Panc1 (cell line): Measurements from ENCODE around the gene SNX10. TPM values are rescaled to one million over a fixed set of nuclear protein-coding genes. Genes with fewer than 3 reads are reported as not detected.

Experiments
- ATAC-seq: fragments of 200-7000 bp; cut with Tn5 transposase; 2 replicates; pipeline ENCODE4 v1.9.1; 2020; ENCODE audit warnings: mild to moderate bottlenecking, moderate library complexity
- BruUV-seq: library from RNA; stranded (reverse); fragments of 400-500 nt; replicated peaks from 2 replicates; lab custom pipeline; 2021; lab: Mats Ljungman, UMichigan
- CTCF ChIA-PET: fragments of 300-600 bp; sonication (Branson Sonifier 250); formaldehyde crosslinking; loops from one replicate; lab custom pipeline; 2022; ENCODE audit warnings: antibody characterized with exemption; lab: Charles Lee
- POLR2A ChIA-PET: fragments of 300-600 bp; sonication (Branson Sonifier 250); formaldehyde crosslinking; loops from one replicate; lab custom pipeline; 2022; ENCODE audit warnings: antibody characterized with exemption; lab: Charles Lee
- DNase-seq: peaks from one replicate; pipeline ENCODE4 v3.0.0-alpha.2; 2010; ENCODE audit warnings: low read depth, low spot score
- H3K27ac ChIP-seq: 2 replicates; pipeline ENCODE4 v1.5.1; 2011; ENCODE audit warnings: mild to moderate bottlenecking, low read length, inconsistent platforms
- H3K27me3 ChIP-seq: fragments of 200-500 bp; sonication (Bioruptor generic); 2 replicates; pipeline ENCODE4 v1.6.0; 2014; ENCODE audit warnings: low read length, inconsistent platforms; ENCODE audit not compliant: control insufficient read depth, insufficient read depth
- H3K36me3 ChIP-seq: fragments of 200-500 bp; sonication (Bioruptor generic); 2 replicates; pipeline ENCODE4 v1.5.1; 2014; ENCODE audit warnings: inconsistent platforms, mild to moderate bottlenecking, low read length, moderate library complexity; ENCODE audit not compliant: control insufficient read depth, insufficient read depth
- H3K4me1 ChIP-seq: 2 replicates; pipeline ENCODE4 v1.5.1; 2011; ENCODE audit warnings: inconsistent platforms, mild to moderate bottlenecking, low read length, moderate library complexity; ENCODE audit not compliant: control insufficient read depth, insufficient read depth
- H3K4me3 ChIP-seq, 2 experiments: 2 replicates each; pipeline ENCODE4 v1.5.1; 2011 to 2012; ENCODE audit warnings: low read depth in 2 of 2, low read length in 2 of 2, mild to moderate bottlenecking in 2 of 2, inconsistent platforms in 1 of 2, moderate library complexity in 1 of 2
- H3K9me3 ChIP-seq: fragments of 200-500 bp; sonication (Bioruptor generic); 2 replicates; pipeline ENCODE4 v1.5.1; 2014; ENCODE audit warnings: low read depth, mild to moderate bottlenecking, inconsistent platforms, low read length, moderate library complexity; ENCODE audit not compliant: control insufficient read depth, insufficient read depth
- CTCF ChIP-seq: fragments of 450-650 bp; IDR thresholded peaks from 2 replicates; pipeline ENCODE4 v1.5.1; 2017; ENCODE audit warnings: mild to moderate bottlenecking
- POLR2AphosphoS5 ChIP-seq: IDR thresholded peaks from 2 replicates; pipeline ENCODE4 v1.6.1; 2012; ENCODE audit warnings: mild to moderate bottlenecking, low read depth, low read length, moderate library complexity
- REST ChIP-seq, 2 experiments: IDR thresholded peaks; 2 replicates each; pipeline ENCODE4 v1.6.1; 2011 to 2012; ENCODE audit warnings: low read depth in 2 of 2, control low read depth in 1 of 2, low read length in 1 of 2, mild to moderate bottlenecking in 1 of 2, moderate library complexity in 1 of 2; ENCODE audit not compliant: insufficient read depth in 1 of 2
- TCF7L2 ChIP-seq: IDR thresholded peaks from 2 replicates; pipeline ENCODE4 v1.6.1; 2011; ENCODE audit warnings: mild to moderate bottlenecking, low read depth, low read length, inconsistent platforms
- in situ Hi-C: cut with HindIII; loops from 2 replicates; pipeline ENCODE4 v1.10.0; 2016; ENCODE audit warnings: low sequenced_read_pairs, low pct_unique_long_range_greater_than_20kb
- intact Hi-C: fragments of 100-400 bp; cut with micrococcal nuclease; formaldehyde crosslinking; loops from one replicate; pipeline ENCODE4 v1.10.0; 2022; ENCODE audit not compliant: unreplicated experiment
- total RNA-seq: library from RNA; stranded (reverse); gene quantifications from one replicate; pipeline ENCODE4 v1.2.1, GENCODE V29; 2021; ENCODE audit not compliant: unreplicated experiment

Gene SNX10
- total RNA-seq, 1 experiment from 2014 or later: 21.8 TPM

- ChIA-PET POLR2A (no interaction called here), CTCF (no interaction called here)
- ATAC-seq (no peak), DNase-seq (no peak)
- peaks cover 11% of the 10 kb centered on the region for H3K27me3 ChIP-seq
- intact Hi-C loops: no loop called here
- no peaks in the 10 kb centered on the region for H3K36me3 ChIP-seq
- BruUV-seq: no TSS peak
- no peaks in the 10 kb centered on the region for H3K9me3 ChIP-seq
- in situ Hi-C loops: no loop called here
- TF ChIP-seq REST (IDR thresholded peaks at IDR 0.05; ENCODE audit: insufficient read depth in 1 of 2, low read depth in 2 of 2, low read length in 1 of 2): no peak
- H3K4me1 ChIP-seq: peaks cover 5% of the 10 kb centered on the region; the same call in 1 of the 2 replicates
- H3K27ac ChIP-seq: no peak overlapping the region
- no peak overlapping the region for H3K4me3 ChIP-seq
Measured at GRCh38 chr7:26419198-26419597, 127.5 kb downstream of the SNX10 start.

GRCh38 chr7:26420422-26421019 lies 128.9 kb downstream of the SNX10 start:
- intact Hi-C loops (no loop called here), in situ Hi-C loops (no loop called here)
- Histone ChIP-seq H3K4me3 (no peak overlapping the region), H3K36me3 (no peaks in the 10 kb centered on the region), H3K27ac (no peak overlapping the region), H3K4me1 (peaks cover 5% of the 10 kb centered on the region), H3K27me3 (peaks cover 11% of the 10 kb centered on the region), H3K9me3 (no peaks in the 10 kb centered on the region)
- ChIA-PET CTCF (no interaction called here), POLR2A (no interaction called here)
- DNase-seq: no peak
- ATAC-seq: no peak
- TF ChIP-seq REST (IDR thresholded peaks at IDR 0.05; ENCODE audit: insufficient read depth in 1 of 2, low read depth in 2 of 2, low read length in 1 of 2) (no peak), POLR2AphosphoS5 (no peak), CTCF (no peak), TCF7L2 (no peak)
- no TSS peak for BruUV-seq
